K562 (cell line): Measurements from ENCODE around the gene ATG13. TPM values are rescaled to one million over a fixed set of nuclear protein-coding genes. Genes with fewer than 3 reads are reported as not detected.

Experiments
- ATAC-seq: fragments of 200-7000 bp; cut with Tn5 transposase; 3 replicates; pipeline ENCODE4 v1.9.1; 2020; ENCODE audit warnings: moderate library complexity
- BruUV-seq: library from RNA; stranded (reverse); fragments of 400-500 nt; replicated peaks from 2 replicates; lab custom pipeline; 2021; lab: Mats Ljungman, UMichigan
- CTCF ChIA-PET: fragments of 300-600 bp; formaldehyde crosslinking; extraction: SDS; loops from one replicate; lab custom pipeline; 2021; ENCODE audit warnings: low intra/inter-chr PET ratio; lab: Yijun Ruan, JAX
- POLR2A ChIA-PET: fragments of 300-600, 350-650 bp; sonication (Branson Sonifier 250); formaldehyde crosslinking; extraction: SDS; loops from one replicate; lab custom pipeline; 2021; ENCODE audit warnings: antibody characterized with exemption, inconsistent platforms; lab: Yijun Ruan, JAX
- DNase-seq, 4 experiments: peaks; one replicate each; pipeline versions ENCODE4 v3.0.0 to v3.0.0-alpha.2; 2011 to 2018; ENCODE audit warnings: low spot score in 3 of 4, mixed read lengths in 3 of 4; ENCODE audit errors: extremely low read depth in 1 of 4
- FAIRE-seq: peaks from 2 replicates; lab custom pipeline; 2011; peaks lifted over from hg19 to GRCh38; lab: Jason Lieb, UNC
- H2AFZ ChIP-seq: 2 replicates; pipeline ENCODE4 v1.6.0; 2011; ENCODE audit warnings: low read depth, low read length, control low read depth, inconsistent platforms
- H3K27ac ChIP-seq: fragments of 200-600 bp; 3 replicates; pipeline ENCODE4 v1.8.0; 2011; ENCODE audit warnings: low read depth, mild to moderate bottlenecking, control low read depth, inconsistent platforms, low read length, moderate library complexity, mixed read lengths; ENCODE audit errors: extremely low read depth
- H3K27me3 ChIP-seq, 2 experiments: fragments of 300-600 bp in 1 of 2; 2 replicates in 1 of 2; 3 replicates in 1 of 2; pipeline versions ENCODE4 v1.6.0 to v1.8.0; 2011; ENCODE audit warnings: inconsistent platforms in 2 of 2, low read length in 2 of 2, mild to moderate bottlenecking in 1 of 2, mixed read lengths in 1 of 2, moderate library complexity in 1 of 2; ENCODE audit not compliant: control insufficient read depth in 2 of 2, insufficient read depth in 2 of 2
- H3K36me3 ChIP-seq: fragments of 300-600 bp; 3 replicates; pipeline ENCODE4 v1.8.0; 2011; ENCODE audit warnings: mild to moderate bottlenecking, low read length, inconsistent platforms; ENCODE audit not compliant: control insufficient read depth, insufficient read depth
- H3K4me1 ChIP-seq, 2 experiments: fragments of 200-600 bp in 1 of 2; replicated peaks in 1 of 2; 2 replicates in 1 of 2; 3 replicates in 1 of 2; pipeline versions ENCODE4 v1.5.1 to v1.8.0; 2011; ENCODE audit warnings: inconsistent platforms in 2 of 2, low read length in 2 of 2, mild to moderate bottlenecking in 1 of 2, mixed read lengths in 1 of 2, moderate library complexity in 1 of 2; ENCODE audit not compliant: control insufficient read depth in 2 of 2, insufficient read depth in 2 of 2
- H3K4me2 ChIP-seq: 2 replicates; pipeline ENCODE4 v1.6.1; 2011; ENCODE audit warnings: low read length, control low read depth, inconsistent platforms, mixed read lengths; ENCODE audit not compliant: insufficient read depth
- H3K4me3 ChIP-seq: fragments of 200-600 bp; sonication (generic), shearing (Covaris generic); 2 replicates; pipeline ENCODE4 v1.5.1; 2016; ENCODE audit warnings: control low read depth, inconsistent platforms
- H3K79me2 ChIP-seq: fragments of 200-600 bp; 3 replicates; pipeline ENCODE4 v1.8.0; 2011; ENCODE audit warnings: low read length, inconsistent platforms; ENCODE audit not compliant: control insufficient read depth, insufficient read depth
- H3K9ac ChIP-seq, 2 experiments: 2 replicates each; pipeline versions ENCODE4 v1.6.0 to v1.6.1; 2011; ENCODE audit warnings: low read depth in 2 of 2, low read length in 2 of 2, control low read depth in 1 of 2, inconsistent platforms in 1 of 2, mild to moderate bottlenecking in 1 of 2, mixed read lengths in 1 of 2; ENCODE audit not compliant: insufficient read depth in 1 of 2
- H3K9me1 ChIP-seq: one replicate; pipeline ENCODE4 v1.6.0; 2011; ENCODE audit warnings: inconsistent platforms, mild to moderate bottlenecking, low read length, moderate library complexity; ENCODE audit not compliant: control insufficient read depth, insufficient read depth
- H3K9me3 ChIP-seq: replicated peaks from 2 replicates; pipeline ENCODE4 v1.5.1; 2011; ENCODE audit warnings: low read depth, low read length, inconsistent platforms; ENCODE audit not compliant: control insufficient read depth, insufficient read depth
- H4K20me1 ChIP-seq: replicated peaks from 2 replicates; pipeline ENCODE4 v1.6.1; 2011; ENCODE audit warnings: low read length, inconsistent platforms, mixed read lengths; ENCODE audit not compliant: control insufficient read depth, insufficient read depth
- MCM2 ChIP-seq: fragments of 450-650 bp; IDR thresholded peaks from 2 replicates; pipeline ENCODE4 v1.6.1; 2017; ENCODE audit warnings: low read depth, mild to moderate bottlenecking
- ZNF586 ChIP-seq: fragments of 450-650 bp; formaldehyde crosslinking; conservative IDR thresholded peaks from 2 replicates; pipeline ENCODE4 v1.4.0; 2020; ENCODE audit warnings: mild to moderate bottlenecking, moderate library complexity
- WGBS: fragments of 100-300 bp; shearing (Covaris generic); methylation state at CpG from one replicate; pipeline ENCODE4 v1.1.6; 2016; ENCODE audit warnings: low coverage, mixed read lengths; ENCODE audit not compliant: insufficient coverage; ENCODE audit errors: missing lambda C conversion rate; 5-methylcytosine and 5-hydroxymethylcytosine counted together
- in situ Hi-C: fragments of 300-500 bp; cut with MboI; formaldehyde crosslinking; loops from 4 replicates; pipeline ENCODE4 v1.15.0; 2018; ENCODE audit warnings: inconsistent platforms, mixed read lengths
- intact Hi-C: fragments of 100-400 bp; cut with micrococcal nuclease; formaldehyde crosslinking; loops from 2 replicates; pipeline ENCODE4 v1.14.2; 2022
- polyA plus RNA-seq, 8 experiments: library from polyadenylated mRNA; depleted of rRNA in 4 of 8; stranded (reverse) in 5 of 8; unstranded in 3 of 8; fragments of >200 nt; fragmentation: Nextera tagmentation in 2 of 8; fragmentation: Illumina TruSeq in 1 of 8; extraction: Ambion mirVana in 2 of 8; extraction: Trizol in 1 of 8; gene quantifications; 2 replicates each; pipeline versions ENCODE4 v1.2.1 to v1.2.3, GENCODE V29; 2011 to 2014; ENCODE audit warnings: inconsistent platforms in 1 of 8, missing spikeins in 1 of 8
- total RNA-seq, 7 experiments: library from RNA; depleted of rRNA in 6 of 7; stranded (reverse); fragments of >200 nt in 6 of 7; fragmentation: Illumina TruSeq in 2 of 7; extraction: Trizol in 2 of 7; gene quantifications; 2 replicates each; pipeline versions ENCODE4 v1.2.1 to v1.2.3, GENCODE V29; 2011 to 2021; ENCODE audit warnings: low replicate concordance in 1 of 7
- TF ChIP-seq, protein P1 (sequence below), 2 experiments: fragments of 450-650 bp in 1 of 2; sonication (generic) in 1 of 2; formaldehyde crosslinking in 1 of 2; IDR thresholded peaks in 1 of 2; conservative IDR thresholded peaks in 1 of 2; 2 replicates each; pipeline versions ENCODE4 v1.6.1 to v1.8.1; 2016 to 2023; ENCODE audit warnings: mild to moderate bottlenecking in 2 of 2, moderate library complexity in 2 of 2, inconsistent platforms in 1 of 2, missing genetic modification reagents in 1 of 2

ATG13 gene
- total and polyA plus RNA-seq, 9 of the 15 experiments (the other 6 are each of a cell fraction or from before 2014, with no cell fraction given): 13.1 to 61.5 (median 36.5) TPM

DNA sequence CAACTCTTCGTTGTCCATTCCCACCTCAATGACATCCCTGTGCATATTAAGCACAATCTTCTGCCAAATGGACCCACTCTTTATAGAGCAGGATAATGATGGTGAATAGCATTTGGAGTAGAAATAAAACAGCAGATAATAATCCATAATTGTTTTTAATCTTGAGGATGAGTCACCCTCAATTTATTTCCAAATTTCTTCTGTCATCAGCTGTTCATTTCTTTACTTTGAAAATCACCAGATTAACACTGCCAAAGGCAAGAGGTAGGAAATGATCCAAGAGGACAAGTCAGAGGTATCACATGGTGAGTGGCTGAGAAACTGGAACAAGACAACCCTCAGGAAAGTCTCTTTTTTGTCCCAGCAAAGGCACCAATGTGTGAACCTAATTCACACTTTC, 16.2 kb upstream of the ATG13 start:
- Histone ChIP-seq H3K27me3 (no peaks in the 10 kb centered on the region), H3K36me3 (peaks cover 8% of the 10 kb centered on the region; the same call in 2 of the 3 replicates), H3K9me3 (no peaks in the 10 kb centered on the region), H3K27ac (no peak overlapping the region), H3K9ac (no peak overlapping the region), H4K20me1 (no peaks in the 10 kb centered on the region)
- CTCF ChIA-PET: no interaction called here
- no peak for ATAC-seq
- no peak for DNase-seq
- intact Hi-C loops: no loop called here
- no peak for FAIRE-seq
- TF ChIP-seq ZNF586 (CRISPR knock-in tag) (no peak), MCM2 (no peak)
- TF ChIP-seq, protein P1, sequence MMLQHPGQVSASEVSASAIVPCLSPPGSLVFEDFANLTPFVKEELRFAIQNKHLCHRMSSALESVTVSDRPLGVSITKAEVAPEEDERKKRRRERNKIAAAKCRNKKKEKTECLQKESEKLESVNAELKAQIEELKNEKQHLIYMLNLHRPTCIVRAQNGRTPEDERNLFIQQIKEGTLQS (IDR thresholded peaks at IDR 0.05): peak; percentile 54
- TF ChIP-seq, protein P1 (CRISPR knock-in tag; conservative IDR thresholded peaks at IDR 0.05): no peak
- TF ChIP-seq, all 486 proteins: peak for 1
- no peak overlapping the region for H3K4me3 ChIP-seq
- peaks cover 5 to 10% of the 10 kb centered on the region in 2 experiments; a peak in 3 of 5 replicates for H3K4me1 ChIP-seq
- in situ Hi-C loops: no loop called here
- H3K4me2 ChIP-seq: no peak overlapping the region
- H3K79me2 ChIP-seq: no peaks in the 10 kb centered on the region
- no peaks in the 10 kb centered on the region for H3K9me1 ChIP-seq
- POLR2A ChIA-PET: interaction anchor here (1.7 to 2.3 kb wide), 2 partner anchors 10 to 17 kb away, joined by 5 to 15 read pairs; no protein-coding TSS in a partner anchor
- no TSS peak for BruUV-seq
- no peak overlapping the region for H2AFZ ChIP-seq
- WGBS: 80% methylated on average over 1 of the region's 1 CpG
